Measurements from ENCODE around the gene LSS. TPM values are rescaled to one million over a fixed set of nuclear protein-coding genes. Genes with fewer than 3 reads are reported as not detected.

The LSS gene
- total and polyA plus RNA-seq, 10 of the 15 experiments (the other 5 are each of a cell fraction or from before 2014, with no cell fraction given), result 2.9 to 82.4 (median 27.5) TPM

DNA sequence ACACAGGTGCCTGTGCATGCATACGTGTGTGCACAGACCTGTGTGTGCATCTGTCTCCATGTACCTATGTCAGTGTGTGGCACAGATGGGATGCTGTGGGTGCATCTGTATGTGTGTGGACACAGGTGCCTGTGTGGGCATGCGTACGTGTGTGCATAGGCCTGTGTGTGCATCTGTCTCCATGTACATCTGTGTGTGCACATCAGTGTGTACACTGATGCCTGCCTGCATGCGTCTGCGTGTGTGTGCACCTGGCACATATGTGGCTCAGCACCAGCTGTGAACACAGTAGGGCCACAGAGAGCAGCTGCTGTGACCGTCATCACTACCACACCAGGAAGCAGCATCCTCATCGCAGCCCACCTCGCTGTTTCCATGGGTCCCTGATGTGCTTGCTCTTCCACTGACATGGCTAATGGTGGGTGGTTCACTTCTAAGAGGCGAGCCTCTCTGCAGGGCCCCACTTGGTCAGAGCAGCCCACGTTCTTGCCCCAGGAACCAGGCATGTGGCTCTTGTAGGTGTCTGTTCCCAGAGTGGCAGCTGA, 34.7 kb downstream of the LSS start:
- no peak for ATAC-seq
- H3K27me3 ChIP-seq (replicated peaks in 1 of 2; ENCODE audit: control insufficient read depth in 2 of 2, insufficient read depth in 2 of 2, low read length in 1 of 2), result no peaks in the 10 kb centered on the region
- peaks cover 11 to 15% of the 10 kb centered on the region in 2 experiments for H3K36me3 ChIP-seq (ENCODE audit: control insufficient read depth in 2 of 2, insufficient read depth in 2 of 2, low read length in 1 of 2)
- no peak for DNase-seq (ENCODE audit: low read depth, low spot score)
- H3K9me3 ChIP-seq (replicated peaks; ENCODE audit: control insufficient read depth, insufficient read depth, low read length), result no peaks in the 10 kb centered on the region
- no peak overlapping the region for H3K27ac ChIP-seq (ENCODE audit: control insufficient read depth, insufficient read depth)
- SMC1A ChIA-PET (ENCODE audit: uncharacterized antibody, unreplicated experiment), result no interaction called here
- BruUV-seq (replicated peaks), result no TSS peak
- FAIRE-seq, result no peak
- in situ Hi-C loops (cut with MboI) (no loop called here), intact Hi-C loops (cut with micrococcal nuclease; ENCODE audit: unreplicated experiment) (no loop called here)
- TF ChIP-seq E2F8 (IDR thresholded peaks at IDR 0.05; ENCODE audit: low read depth, partially characterized antibody), result no peak
- TF ChIP-seq STAT1 (conservative IDR thresholded peaks at IDR 0.05), result no peak
- no peak for TF ChIP-seq RELA (IDR thresholded peaks at IDR 0.05; ENCODE audit: borderline replicate concordance, partially characterized antibody)
- TF ChIP-seq SREBF2 (IDR thresholded peaks at IDR 0.05; ENCODE audit: low read length), result no peak
- no peak for TF ChIP-seq BRCA1 (IDR thresholded peaks at IDR 0.05; ENCODE audit: low read depth, low read length)
- TF ChIP-seq PBX3 (IDR thresholded peaks at IDR 0.05; ENCODE audit: insufficient replicate concordance, low read depth, low read length), result no peak
- TF ChIP-seq BHLHE40 (IDR thresholded peaks at IDR 0.05; ENCODE audit: borderline replicate concordance in 1 of 2, low read depth in 2 of 2, low read length in 1 of 2), result no peak
- no peak for TF ChIP-seq ZBTB4 (CRISPR knock-in tag; IDR thresholded peaks at IDR 0.05)
- no peak for TF ChIP-seq CREB1 (IDR thresholded peaks at IDR 0.05; ENCODE audit: low read depth)
- TF ChIP-seq HDGF (IDR thresholded peaks at IDR 0.05), result no peak
- no peak for TF ChIP-seq HCFC1 (IDR thresholded peaks at IDR 0.05; ENCODE audit: low read length)
- no peak for TF ChIP-seq TCF7 (IDR thresholded peaks at IDR 0.05; ENCODE audit: borderline replicate concordance)
- TF ChIP-seq TCF12 (IDR thresholded peaks at IDR 0.05; ENCODE audit: low read depth, low read length), result no peak
- TF ChIP-seq ZBTB40 (IDR thresholded peaks at IDR 0.05; ENCODE audit: borderline replicate concordance), result no peak
- WGBS (ENCODE audit: insufficient coverage, insufficient replicate concordance, low lambda C conversion rate, missing lambda C conversion rate), result over 99% methylated on average over 10 of the region's 10 CpGs
- RAD21 ChIA-PET (ENCODE audit: unreplicated experiment), result no interaction called here
- H3K4me1 ChIP-seq (ENCODE audit: control insufficient read depth, insufficient read depth, low read length), result no peaks in the 10 kb centered on the region
- H3K79me2 ChIP-seq (ENCODE audit: control insufficient read depth, insufficient read depth, low read length), result no peaks in the 10 kb centered on the region
- no peak overlapping the region for H3K4me2 ChIP-seq (ENCODE audit: control insufficient read depth, insufficient read depth)
- H3K4me3 ChIP-seq, result no peak overlapping the region
- no peaks in the 10 kb centered on the region for H4K20me1 ChIP-seq (ENCODE audit: control insufficient read depth, insufficient read depth)
- POLR2A ChIA-PET, result no interaction called here
- H3K9ac ChIP-seq (ENCODE audit: control insufficient read depth, insufficient read depth, low read length), result no peak overlapping the region
- CTCF ChIA-PET, result no interaction called here
- H2AFZ ChIP-seq (ENCODE audit: control insufficient read depth, low read depth, low read length), result no peak overlapping the region

Data from GM12878 (cell line).